Keratinocyte (primary cell): ENCODE results near the gene JAZF1.

Source experiments
- CTCF ChIP-seq, 3 experiments: IDR thresholded peaks in 1 of 3; conservative IDR thresholded peaks in 1 of 3; optimal IDR thresholded peaks in 1 of 3; 2 replicates in 2 of 3; 3 replicates in 1 of 3; pipeline versions ENCODE3 to v1.5.1; 2011; ENCODE audit warnings: low read length in 3 of 3, mild to moderate bottlenecking in 3 of 3, moderate library complexity in 2 of 3, control low read depth in 1 of 3, inconsistent platforms in 1 of 3; ENCODE audit not compliant: insufficient read depth in 2 of 3; ENCODE audit errors: extremely low read depth in 1 of 3
- EZH2 ChIP-seq: IDR thresholded peaks from one replicate; pipeline ENCODE4 v1.6.1; 2012; ENCODE audit warnings: inconsistent platforms, mild to moderate bottlenecking, low read length, moderate library complexity

- TF ChIP-seq CTCF (optimal IDR thresholded peaks at IDR 0.05 in 1 of 3, IDR thresholded peaks at IDR 0.05 in 1 of 3, conservative IDR thresholded peaks at IDR 0.05 in 1 of 3; ENCODE audit: extremely low read depth in 1 of 3, insufficient read depth in 2 of 3, low read length in 3 of 3) (no peak), EZH2 (no peak)
These were observed 264.2 kb downstream of the JAZF1 start for GRCh38 chr7:27916372-27916771.
